ENCODE measurements around the gene EWSR1.

Gene EWSR1

GRCh38 chr22:29320546-29320945 lies 52.5 kb downstream of the EWSR1 start:
- no peak for DNase-seq (ENCODE audit: low spot score)

- no peak for DNase-seq (ENCODE audit: low spot score)
These were observed 55.6 kb downstream of the EWSR1 start for GRCh38 chr22:29323641-29324040.

- DNase-seq (ENCODE audit: low spot score), result no peak
These were observed 57.3 kb downstream of the EWSR1 start for GRCh38 chr22:29325356-29325755.

GRCh38 chr22:29325785-29326315 lies 57.8 kb downstream of the EWSR1 start:
- DNase-seq (ENCODE audit: low spot score), result no peak

- DNase-seq (ENCODE audit: low spot score), result no peak
These were observed 58.4 kb downstream of the EWSR1 start for GRCh38 chr22:29326481-29326880.

- no peak for DNase-seq (ENCODE audit: low spot score)
These were observed 59.2 kb downstream of the EWSR1 start for GRCh38 chr22:29327089-29327764.

- DNase-seq (ENCODE audit: low spot score), result no peak
These were observed 60.0 kb downstream of the EWSR1 start for GRCh38 chr22:29328055-29328454.

GRCh38 chr22:29328566-29329500 lies 60.8 kb downstream of the EWSR1 start:
- DNase-seq (ENCODE audit: low spot score), result no peak

- DNase-seq (ENCODE audit: low spot score), result no peak
These were observed 61.5 kb downstream of the EWSR1 start for GRCh38 chr22:29329581-29329980.

GRCh38 chr22:29330291-29330690 lies 62.2 kb downstream of the EWSR1 start:
- DNase-seq (ENCODE audit: low spot score), result no peak

- DNase-seq (ENCODE audit: low spot score), result no peak
These were observed 62.7 kb downstream of the EWSR1 start for GRCh38 chr22:29330753-29331152.

GRCh38 chr22:29331213-29331612 lies 63.1 kb downstream of the EWSR1 start:
- no peak for DNase-seq (ENCODE audit: low spot score)

- DNase-seq (ENCODE audit: low spot score), result no peak
These were observed 63.7 kb downstream of the EWSR1 start for GRCh38 chr22:29331658-29332300.

GRCh38 chr22:29332886-29333496 lies 64.9 kb downstream of the EWSR1 start:
- DNase-seq (ENCODE audit: low spot score), result no peak

- no peak for DNase-seq (ENCODE audit: low spot score)
These were observed 66.1 kb downstream of the EWSR1 start for GRCh38 chr22:29334148-29334547.

GRCh38 chr22:29334696-29335344 lies 66.8 kb downstream of the EWSR1 start:
- no peak for DNase-seq (ENCODE audit: low spot score)

GRCh38 chr22:29335656-29336055 lies 67.6 kb downstream of the EWSR1 start:
- no peak for DNase-seq (ENCODE audit: low spot score)

- no peak for DNase-seq (ENCODE audit: low spot score)
These were observed 68.9 kb downstream of the EWSR1 start for GRCh38 chr22:29336751-29337490.

- DNase-seq (ENCODE audit: low spot score), result no peak
These were observed 69.7 kb downstream of the EWSR1 start for GRCh38 chr22:29337631-29338284.

GRCh38 chr22:29338398-29338797 lies 70.3 kb downstream of the EWSR1 start:
- DNase-seq (ENCODE audit: low spot score), result no peak

All from LoVo (cell line).